SHP77 treated with DMSO at 0.1 percent for 48 hours (cell line): ENCODE data around the gene SH3GLB2.
"Not testable (repeated sequence)": the region's sequence is repeated elsewhere in the genome, so short reads cannot be mapped to it uniquely, and the experiment has no call there.

Experiments
- DNase-seq: peaks from one replicate; lab custom pipeline; 2025; lab: John Stamatoyannopoulos, UW

SH3GLB2 gene

GRCh38 chr9:129014608-129015007 is 13.5 kb downstream of the SH3GLB2 start:
- no peak for DNase-seq

- DNase-seq = no peak
Measured at GRCh38 chr9:129014124-129014523, 14.0 kb downstream of the SH3GLB2 start.

GRCh38 chr9:129013674-129014073 is 14.5 kb downstream of the SH3GLB2 start:
- DNase-seq = no peak

- no peak for DNase-seq
Measured at GRCh38 chr9:129012893-129013448, 15.2 kb downstream of the SH3GLB2 start.

GRCh38 chr9:129012343-129012742 is 15.8 kb downstream of the SH3GLB2 start:
- no peak for DNase-seq

- no peak for DNase-seq
Measured at GRCh38 chr9:129011761-129012181, 16.4 kb downstream of the SH3GLB2 start.

- no peak for DNase-seq
Measured at GRCh38 chr9:129011170-129011569, 17.0 kb downstream of the SH3GLB2 start.

GRCh38 chr9:129010267-129010975 is 17.7 kb downstream of the SH3GLB2 start:
- no peak for DNase-seq

GRCh38 chr9:129009584-129010141 is 18.5 kb downstream of the SH3GLB2 start:
- no peak for DNase-seq

GRCh38 chr9:129008986-129009583 is 19.0 kb downstream of the SH3GLB2 start:
- no peak for DNase-seq

- DNase-seq = no peak
Measured at GRCh38 chr9:129008469-129008965, 19.6 kb downstream of the SH3GLB2 start.

- no peak for DNase-seq
Measured at GRCh38 chr9:129007766-129008468, 20.2 kb downstream of the SH3GLB2 start.

- no peak for DNase-seq
Measured at GRCh38 chr9:129007035-129007765, 20.9 kb downstream of the SH3GLB2 start.

- peak; percentile 10 for DNase-seq
Measured at GRCh38 chr9:129006328-129007034, 21.6 kb downstream of the SH3GLB2 start.

GRCh38 chr9:129005336-129005997 is 22.7 kb downstream of the SH3GLB2 start:
- no peak for DNase-seq

- not testable (repeated sequence) for DNase-seq
Measured at GRCh38 chr9:129004173-129004572, 24.0 kb downstream of the SH3GLB2 start.

GRCh38 chr9:129002992-129003391 is 25.1 kb downstream of the SH3GLB2 start:
- no peak for DNase-seq

GRCh38 chr9:129001504-129002325 is 26.4 kb downstream of the SH3GLB2 start:
- no peak for DNase-seq

GRCh38 chr9:128999581-129000206 is 28.4 kb downstream of the SH3GLB2 start:
- no peak for DNase-seq
